Measurements from ENCODE around the gene OCSTAMP. TPM values are rescaled to one million over a fixed set of nuclear protein-coding genes. Genes with fewer than 3 reads are reported as not detected.

Gene OCSTAMP
- total RNA-seq, 1 donor from 2014 or later: not detected

DNA sequence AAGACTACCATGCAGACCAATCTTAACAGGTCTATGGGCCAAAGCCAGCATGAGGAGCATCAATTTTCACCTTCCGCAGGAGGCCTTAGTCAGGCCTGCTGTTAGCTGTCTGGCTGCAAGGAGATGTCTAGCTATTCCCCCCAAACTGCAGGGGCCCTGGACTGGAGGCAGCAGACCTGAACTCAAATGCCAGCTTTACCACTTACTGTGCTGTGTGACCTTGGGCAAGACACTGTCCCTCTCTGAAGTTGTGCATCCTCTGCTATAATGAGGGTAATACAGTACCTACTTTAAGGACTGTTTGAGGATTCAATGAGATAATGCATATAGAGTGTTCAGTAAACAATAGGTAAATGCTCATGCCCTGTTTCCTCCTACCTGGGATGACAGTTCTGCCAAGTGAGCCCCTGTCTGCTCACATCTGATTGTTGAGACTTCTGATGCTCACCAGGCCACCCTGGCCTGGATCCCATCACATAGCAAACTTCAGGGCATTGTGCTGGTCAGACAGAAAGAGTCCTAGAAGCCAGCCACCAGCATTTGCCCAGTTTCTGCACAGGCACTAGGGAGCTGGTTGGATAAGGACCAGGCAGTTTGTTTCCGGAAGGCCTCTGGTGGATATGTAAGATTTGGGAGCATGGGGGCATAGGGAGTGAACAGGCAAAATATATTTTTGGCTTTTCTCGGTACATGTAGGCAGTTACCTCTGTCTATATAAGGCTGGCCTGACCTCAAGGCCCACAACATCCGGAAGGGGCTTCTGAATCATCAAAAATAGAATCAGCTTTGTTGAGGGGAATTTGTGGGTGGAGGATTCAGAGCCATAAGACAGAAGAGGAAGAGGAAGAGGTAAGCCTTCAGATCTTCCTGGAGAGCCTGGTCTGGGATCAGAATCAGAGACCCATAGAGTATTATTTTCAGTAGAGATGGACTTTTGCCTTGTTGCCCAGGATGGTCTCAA lies 2.3 kb upstream of the OCSTAMP start:
- no peak for DNase-seq

DNA sequence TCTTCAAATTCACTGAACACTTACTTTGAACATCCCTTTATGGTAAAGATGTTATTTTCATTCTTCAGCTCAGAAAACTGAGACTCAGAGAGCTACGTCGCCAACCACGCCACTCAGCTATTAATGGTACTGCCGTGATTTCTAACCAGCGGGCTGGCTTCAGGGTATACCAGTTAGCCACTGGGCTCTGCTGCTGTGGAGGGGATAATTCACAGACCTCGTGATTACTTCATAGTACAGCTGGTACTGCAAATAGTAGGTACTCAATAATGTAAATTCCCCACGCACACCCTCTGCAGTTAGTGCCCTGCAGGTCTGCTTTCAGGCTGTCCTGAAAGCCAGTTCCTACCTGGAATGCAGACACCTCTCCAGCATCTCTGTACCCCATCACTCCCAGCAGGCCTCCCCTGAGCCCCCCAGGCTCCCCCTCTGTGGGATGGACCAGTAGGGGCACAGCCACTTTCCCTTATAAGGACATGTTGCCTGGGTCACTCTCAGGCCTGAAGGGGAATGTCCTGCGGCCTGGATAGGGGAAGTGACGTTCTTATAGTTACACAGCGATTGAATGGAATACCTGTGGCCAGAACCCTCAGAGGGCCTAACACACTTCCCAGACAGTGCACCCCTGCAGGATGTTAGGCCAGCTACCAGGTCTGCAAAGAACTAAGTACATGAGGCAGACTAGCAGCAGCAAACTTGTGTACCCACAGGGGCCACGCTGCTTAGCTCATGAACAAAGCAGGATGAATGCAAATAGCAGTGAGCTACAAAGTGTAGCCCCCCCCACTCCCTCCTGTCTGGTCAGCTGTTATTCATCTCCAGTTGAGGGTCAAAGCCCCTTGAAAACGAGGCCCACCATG lies 1.3 kb upstream of the OCSTAMP start:
- DNase-seq: no peak

DNA sequence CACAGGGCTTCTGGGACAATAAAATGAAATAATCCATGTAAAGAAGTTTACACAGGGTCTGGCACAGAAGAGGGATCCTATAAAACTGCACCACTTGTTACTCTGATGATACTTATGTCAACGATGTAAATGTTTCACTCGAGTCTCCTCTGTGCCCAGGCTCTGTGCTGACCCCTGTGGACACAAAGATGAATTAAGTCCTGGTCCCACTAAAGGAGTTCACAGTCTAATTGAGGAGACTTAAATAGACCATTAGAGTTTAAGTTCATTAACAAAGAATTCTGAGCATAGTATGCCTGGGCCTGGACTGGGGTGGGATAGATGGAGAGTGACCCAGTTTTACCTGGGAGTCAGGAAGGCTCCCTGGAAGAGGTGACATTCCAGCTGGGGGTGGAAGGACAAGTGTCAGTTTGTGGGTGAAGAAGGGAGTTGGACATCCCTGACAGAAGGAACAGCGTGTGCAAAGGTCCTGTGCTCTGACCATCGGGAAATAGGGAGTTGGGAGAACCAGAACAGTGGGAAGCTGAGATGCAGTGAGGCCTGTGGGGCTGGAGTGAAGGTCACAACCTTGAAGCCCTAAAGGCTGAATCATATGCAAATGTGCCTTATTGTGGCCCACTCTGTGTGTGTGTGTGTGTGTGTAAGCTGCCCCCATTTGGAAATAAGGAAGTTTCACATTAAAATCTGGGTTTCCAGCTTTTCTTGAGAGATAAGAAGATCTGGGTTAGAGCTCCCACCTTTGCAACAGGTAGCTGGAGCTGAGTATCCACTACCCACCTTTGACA lies 1.1 kb downstream of the OCSTAMP start:
- DNase-seq: no peak

DNA sequence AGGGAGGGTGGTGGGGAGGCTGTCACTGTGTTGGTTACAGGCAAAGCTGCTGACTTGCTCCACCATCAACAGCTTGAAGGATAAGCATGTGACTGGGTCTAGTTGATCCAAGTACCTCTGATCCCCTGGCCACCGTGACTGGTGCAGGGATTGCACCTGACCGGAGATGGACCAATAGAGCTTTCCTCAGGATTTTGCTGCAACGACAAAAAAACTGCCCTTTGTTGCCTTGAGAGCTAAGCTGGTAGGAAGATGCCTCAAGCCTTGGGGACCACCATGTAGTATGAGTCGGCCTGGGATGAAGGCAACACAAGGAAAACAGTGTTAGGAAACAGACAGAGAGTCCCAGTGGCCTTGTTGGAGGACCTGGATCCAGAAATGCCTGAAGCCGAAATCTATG lies 1.8 kb downstream of the OCSTAMP start:
- no peak for DNase-seq

GRCh38 chr20:46547995-46548394 lies 2.5 kb downstream of the OCSTAMP start:
- no peak for DNase-seq

- no peak for DNase-seq
Observed at GRCh38 chr20:46546936-46547335, 3.5 kb downstream of the OCSTAMP start.

- DNase-seq: no peak
Observed at GRCh38 chr20:46546298-46546697, 4.2 kb downstream of the OCSTAMP start.

DNA sequence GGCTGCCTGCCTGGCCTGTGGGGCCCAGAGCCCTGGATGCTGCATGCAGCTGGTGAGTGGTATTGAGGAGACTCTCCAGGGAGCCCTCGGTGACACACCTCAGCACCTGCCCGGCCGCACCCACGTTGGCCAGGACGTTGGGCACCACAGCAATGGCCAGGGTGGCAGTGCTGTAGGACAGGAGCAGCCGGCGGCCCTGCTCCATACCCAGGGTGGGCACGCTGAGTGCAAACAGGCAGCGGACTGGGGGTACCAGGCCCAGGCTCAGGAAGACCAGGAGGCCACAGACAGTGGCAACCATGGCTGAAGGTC lies 4.7 kb downstream of the OCSTAMP start:
- DNase-seq: no peak

- DNase-seq: no peak
Observed at GRCh38 chr20:46545077-46545826, 5.2 kb downstream of the OCSTAMP start.

- DNase-seq: no peak
Observed at GRCh38 chr20:46544576-46544975, 5.9 kb downstream of the OCSTAMP start.

DNA sequence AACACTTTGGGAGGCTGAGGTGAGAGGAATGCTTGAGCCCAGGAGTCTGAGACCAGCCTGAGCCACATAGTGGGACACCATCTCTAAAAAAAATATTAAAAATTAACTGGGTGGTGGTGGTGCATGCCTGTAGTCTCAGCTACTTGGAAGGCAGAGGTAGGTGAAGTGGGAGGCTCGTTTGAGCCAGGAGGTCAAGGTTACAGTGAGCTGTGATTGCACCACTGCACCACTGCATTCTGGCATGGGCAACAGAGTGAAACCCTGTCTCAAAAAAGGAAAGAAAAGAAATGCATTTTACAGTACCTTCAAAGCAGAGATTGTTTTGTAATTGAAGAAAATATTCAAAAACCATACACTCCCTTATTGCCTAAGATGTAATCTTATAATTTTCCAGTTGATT lies 6.5 kb downstream of the OCSTAMP start:
- DNase-seq: no peak

- no peak for DNase-seq
Observed at GRCh38 chr20:46543033-46543432, 7.4 kb downstream of the OCSTAMP start.

- no peak for DNase-seq
Observed at GRCh38 chr20:46541229-46541935, 9.1 kb downstream of the OCSTAMP start.

DNA sequence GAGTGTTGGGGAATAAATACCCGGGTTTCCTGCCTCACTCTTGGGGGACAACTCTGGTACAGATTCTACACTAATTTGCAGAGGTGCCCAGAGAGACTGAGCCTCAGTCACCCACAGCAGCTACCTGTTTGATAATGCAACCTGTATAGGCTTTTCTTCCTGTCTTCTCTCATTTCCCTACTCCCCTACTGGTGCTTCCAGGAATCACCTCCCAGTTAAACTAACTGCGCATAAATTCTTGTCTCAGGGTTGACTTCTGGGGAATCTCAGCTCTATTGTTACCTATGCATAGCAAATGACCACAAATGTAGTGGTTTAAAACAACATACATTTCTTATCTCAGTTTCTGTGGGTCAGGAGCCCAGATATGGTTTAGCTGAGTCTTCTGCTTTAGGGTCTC lies 11.3 kb downstream of the OCSTAMP start:
- DNase-seq: no peak

GRCh38 chr20:46530640-46531039 lies 19.8 kb downstream of the OCSTAMP start:
- DNase-seq: no peak

GRCh38 chr20:46523696-46524328 lies 26.6 kb downstream of the OCSTAMP start:
- DNase-seq: no peak

- DNase-seq: no peak
Observed at GRCh38 chr20:46523108-46523507, 27.3 kb downstream of the OCSTAMP start.

DNA sequence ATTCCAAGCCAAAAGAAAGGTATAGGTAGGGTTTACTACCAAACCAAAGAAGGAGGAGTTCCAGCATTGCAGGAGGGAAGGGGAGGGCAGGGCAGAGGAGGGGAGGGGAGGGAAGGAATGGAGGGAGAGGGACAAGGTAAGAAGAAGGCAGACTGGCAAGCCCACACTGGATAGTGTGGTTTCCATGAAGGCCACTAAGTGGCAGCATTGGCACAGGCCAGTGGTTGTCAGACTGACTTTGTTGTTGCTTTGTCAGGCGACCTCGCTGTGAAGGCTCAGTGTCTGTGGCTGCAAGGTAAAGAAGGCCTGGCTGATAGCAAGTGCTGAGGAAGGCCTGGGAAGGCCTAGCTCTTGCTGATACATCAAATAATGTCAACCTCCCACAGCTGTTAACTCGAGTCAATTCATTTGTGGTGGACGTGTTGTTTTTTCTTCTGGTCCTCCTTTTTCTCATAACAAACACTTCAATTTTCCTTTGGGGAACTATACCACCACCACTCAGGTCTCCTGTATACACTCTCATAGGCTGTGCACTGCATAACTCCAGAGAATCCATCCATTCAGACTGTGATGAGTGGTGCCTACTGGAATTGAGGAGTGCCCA lies 29.4 kb downstream of the OCSTAMP start:
- DNase-seq: no peak

DNA sequence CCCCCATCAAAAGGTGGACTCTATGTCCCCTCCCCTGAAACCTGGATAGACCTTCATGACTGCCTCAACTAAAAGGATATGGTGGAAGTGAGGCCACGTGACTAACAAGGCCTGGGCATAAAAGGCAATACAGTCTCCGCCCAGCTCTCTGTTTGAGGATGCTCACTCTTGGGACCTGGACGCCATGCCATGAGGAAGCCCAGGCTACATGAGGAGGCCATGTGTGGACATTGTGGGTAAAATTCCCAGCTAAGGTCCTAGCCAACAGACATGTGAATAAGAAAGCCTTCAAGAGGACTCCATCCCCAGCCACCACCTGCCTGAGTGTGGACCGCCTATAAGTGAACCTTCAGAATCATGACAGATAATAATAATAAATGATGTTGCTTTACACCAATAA lies 29.9 kb downstream of the OCSTAMP start:
- DNase-seq: no peak

- DNase-seq: no peak
Observed at GRCh38 chr20:46519471-46520068, 30.9 kb downstream of the OCSTAMP start.

All from skin of body (tissue), 2 donors.